8988T (cell line): ENCODE measurements around the gene TBX1.
"Not testable (repeated sequence)": the region's sequence is repeated elsewhere in the genome, so short reads cannot be mapped to it uniquely, and the experiment has no call there.

Experiments
- DNase-seq: peaks from one replicate; pipeline ENCODE4 v3.0.0; 2011

The TBX1 gene

DNA sequence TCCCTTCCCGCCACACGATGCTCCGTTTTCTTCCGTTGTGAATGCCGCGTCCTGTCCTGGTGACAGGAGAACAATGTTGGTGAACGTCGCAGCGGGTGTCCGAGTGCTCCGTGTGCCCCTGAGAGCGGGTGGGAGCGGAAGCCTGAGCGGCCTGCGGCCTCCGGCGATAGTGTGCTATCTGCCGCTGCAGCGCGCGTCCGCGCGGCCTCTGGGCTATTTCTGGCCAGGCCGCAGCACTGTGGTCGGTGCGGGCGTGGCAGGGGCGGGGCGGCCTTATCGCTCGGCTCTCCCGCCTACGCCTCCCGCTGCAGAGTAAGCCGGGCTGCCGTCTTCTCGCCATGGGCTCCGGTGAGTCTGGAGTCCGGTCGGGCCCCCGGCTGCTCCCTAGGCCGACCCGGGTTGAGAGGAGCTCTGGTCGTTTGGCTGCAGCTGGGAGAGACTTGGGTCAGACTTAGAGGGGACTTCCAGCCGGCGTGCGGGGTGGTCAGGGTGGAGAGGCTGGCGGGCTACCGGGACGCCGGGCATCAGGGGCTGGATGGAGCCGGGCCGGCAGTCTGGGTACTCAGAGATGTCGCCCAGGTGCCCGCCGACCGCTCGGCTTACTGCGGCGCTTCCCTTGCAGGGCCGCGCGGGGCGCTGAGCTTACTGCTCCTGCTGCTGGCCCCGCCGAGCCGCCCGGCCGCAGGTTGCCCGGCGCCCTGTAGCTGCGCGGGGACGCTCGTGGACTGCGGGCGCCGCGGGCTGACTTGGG lies 37.2 kb upstream of the TBX1 start, which contains the start of gene GP1BB:
Gene GP1BB (plus strand): TSS at position 308 of the 751 bp plus-strand sequence. CDS start 31 bp downstream, at position 339.
- no peak for DNase-seq

DNA sequence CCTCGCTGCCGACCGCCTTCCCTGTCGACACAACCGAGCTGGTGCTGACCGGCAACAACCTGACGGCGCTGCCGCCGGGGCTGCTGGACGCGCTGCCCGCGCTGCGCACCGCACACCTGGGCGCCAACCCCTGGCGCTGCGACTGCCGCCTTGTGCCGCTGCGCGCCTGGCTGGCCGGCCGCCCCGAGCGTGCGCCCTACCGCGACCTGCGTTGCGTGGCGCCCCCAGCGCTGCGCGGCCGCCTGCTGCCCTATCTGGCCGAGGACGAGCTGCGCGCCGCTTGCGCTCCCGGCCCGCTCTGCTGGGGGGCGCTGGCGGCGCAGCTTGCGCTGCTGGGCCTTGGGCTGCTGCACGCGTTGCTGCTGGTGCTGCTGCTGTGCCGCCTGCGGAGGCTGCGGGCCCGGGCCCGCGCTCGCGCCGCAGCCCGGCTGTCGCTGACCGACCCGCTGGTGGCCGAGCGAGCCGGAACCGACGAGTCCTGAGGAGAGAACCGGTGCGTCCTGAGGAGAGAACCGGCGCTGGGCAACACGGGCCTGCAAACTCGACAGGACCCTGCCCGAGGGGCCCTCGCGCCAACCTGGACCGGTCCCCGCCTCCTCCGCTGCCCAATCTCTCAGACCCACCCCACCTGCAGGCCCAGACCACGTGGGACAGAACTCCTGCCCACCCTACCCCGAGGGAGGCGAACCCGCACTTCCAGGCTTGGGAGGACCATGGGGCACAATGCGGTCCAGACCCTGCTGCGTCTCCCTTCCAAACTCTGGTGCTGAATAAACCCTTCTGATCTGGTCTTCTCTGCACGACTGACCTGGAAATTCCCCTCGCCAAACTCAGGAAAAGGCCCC lies 36.4 kb upstream of the TBX1 start:
- DNase-seq, result no peak

DNA sequence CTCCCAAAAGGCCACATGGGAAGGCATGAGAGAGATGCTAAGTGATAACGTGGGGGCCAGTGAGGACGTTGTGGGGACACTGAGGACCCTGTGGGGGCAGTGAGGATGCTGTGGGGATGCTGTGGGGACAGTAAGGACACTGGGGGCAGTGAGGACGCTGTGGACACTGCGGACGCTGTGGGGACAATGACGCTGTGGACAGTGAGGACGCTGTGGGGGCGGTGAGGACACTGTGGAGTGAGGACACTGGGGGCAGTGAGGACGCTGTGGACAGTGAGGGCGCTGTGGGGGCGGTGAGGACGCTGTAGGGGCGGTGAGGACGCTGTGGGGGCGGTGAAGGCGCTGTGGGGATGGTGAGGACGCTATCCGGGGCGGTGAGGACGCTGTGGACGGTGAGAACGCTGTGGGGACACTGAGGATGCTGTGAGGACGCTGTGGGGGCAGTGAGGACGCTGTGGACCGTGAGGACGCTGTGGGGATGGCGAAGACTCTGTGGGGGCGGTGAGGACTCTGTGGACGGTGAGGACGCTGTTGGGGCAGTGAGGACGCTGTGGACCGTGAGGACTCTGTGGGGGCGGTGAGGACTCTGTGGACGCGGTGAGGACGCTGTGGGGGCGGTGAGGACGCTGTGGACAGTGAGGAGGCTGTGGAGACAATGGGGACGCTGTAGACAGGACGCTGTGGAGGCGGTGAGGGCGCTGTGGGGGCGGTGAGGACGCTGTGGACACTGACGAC lies 35.5 kb upstream of the TBX1 start:
- DNase-seq, result no peak

DNA sequence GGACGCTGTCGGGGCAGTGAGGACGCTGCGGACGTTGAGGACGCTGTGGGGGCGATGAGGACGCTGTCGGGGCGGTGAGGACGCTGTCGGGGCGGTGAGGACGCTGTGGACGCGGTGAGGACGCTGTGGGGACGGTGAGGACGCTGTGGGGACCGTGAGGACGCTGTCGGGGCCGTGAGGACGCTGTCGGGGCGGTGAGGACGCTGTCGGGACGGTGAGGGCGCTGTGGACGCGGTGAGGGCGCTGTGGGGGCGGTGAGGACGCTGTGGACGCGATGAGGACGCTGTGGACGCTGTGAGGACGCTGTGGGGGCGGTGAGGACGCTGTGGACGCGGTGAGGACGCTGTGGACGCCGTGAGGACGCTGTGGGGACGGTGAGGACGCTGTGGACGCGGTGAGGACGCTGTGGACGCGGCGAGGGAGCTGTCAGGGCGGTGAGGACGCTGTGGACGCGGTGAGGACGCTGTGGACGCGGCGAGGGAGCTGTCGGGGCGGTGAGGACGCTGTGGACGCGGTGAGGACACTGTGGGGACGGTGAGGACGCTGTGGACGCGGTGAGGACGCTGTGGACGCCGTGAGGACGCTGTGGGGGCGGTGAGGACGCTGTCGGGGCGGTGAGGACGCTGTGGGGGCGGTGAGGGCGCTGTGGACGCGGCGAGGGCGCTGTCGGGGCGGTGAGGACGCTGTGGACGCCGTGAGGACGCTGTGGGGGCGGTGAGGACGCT lies 34.4 kb upstream of the TBX1 start:
- DNase-seq, result not testable (repeated sequence)

DNA sequence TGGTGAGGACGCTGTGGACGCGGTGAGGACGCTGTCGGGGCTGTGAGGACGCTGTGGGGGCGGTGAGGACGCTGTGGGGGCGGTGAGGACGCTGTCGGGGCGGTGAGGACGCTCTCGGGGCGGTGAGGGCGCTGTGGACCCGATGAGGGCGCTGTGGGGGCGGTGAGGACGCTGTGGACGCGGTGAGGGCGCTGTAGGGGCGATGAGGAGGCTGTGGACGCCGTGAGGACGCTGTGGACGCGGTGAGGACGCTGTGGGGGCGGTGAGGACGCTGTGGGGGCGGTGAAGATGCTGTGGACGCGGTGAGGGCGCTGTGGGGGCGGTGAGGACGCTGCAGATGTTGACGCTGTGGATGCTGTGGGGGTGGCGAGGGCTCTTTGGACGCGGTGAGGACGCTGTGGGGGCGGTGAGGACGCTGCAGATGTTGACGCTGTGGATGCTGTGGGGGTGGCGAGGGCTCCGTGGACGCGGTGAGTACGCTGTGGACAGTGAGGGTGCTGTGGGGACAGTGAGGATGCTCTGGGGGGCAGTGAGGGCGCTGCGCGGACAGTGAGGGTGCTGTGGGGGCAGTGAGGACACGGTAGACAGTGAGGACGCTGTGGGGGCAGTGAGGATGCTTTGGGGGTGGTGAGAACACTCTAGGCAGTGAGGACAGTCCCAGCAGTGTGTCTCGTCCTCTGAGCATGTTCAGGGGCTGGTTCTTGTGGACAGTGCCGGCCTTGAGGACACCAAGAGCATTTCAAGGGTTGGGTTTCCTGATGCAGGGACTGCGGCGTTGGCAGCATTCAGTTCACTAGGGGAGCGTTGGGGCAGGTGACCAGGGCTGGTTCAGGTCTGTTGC lies 33.0 kb upstream of the TBX1 start:
- no peak for DNase-seq

DNA sequence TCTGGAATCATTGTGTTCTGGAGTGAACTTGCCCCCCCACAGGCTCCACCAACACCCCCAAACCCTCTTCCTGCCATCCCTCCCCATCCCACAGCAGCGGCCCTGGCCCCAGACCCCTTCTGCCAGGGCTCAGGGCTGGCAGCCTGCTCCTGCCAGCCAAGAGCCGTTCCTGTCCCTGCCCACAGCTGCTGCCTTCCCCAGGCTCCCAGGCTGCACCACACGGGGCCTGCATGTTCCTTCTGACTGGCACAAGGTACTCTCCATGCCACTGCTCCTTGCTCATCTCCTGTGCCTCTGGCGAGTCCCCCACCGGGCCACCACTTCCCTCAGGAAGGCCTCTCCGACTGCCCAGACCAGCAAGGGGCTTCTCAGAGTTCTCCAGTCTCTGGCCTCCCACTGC lies 32.3 kb upstream of the TBX1 start:
- no peak for DNase-seq

DNA sequence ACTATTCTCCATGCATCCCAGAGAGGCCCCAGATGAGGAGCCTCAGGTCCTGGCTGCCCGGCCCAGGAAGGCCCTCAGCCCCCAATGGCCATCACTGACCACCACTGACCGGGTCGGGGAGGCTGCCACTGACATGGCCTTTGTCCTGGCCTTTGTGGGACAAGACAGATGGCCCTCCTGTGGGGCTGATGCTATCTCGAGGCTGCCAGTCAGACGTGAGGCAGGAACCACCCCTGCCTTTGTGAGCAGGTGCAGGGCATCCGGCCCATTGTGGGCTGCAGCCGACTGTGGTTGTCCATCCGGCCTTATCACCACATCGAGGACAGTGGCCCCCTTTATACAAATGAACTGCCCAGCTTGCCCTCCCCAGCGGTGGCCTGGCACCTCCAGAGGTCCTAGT lies 31.7 kb upstream of the TBX1 start:
- no peak for DNase-seq

DNA sequence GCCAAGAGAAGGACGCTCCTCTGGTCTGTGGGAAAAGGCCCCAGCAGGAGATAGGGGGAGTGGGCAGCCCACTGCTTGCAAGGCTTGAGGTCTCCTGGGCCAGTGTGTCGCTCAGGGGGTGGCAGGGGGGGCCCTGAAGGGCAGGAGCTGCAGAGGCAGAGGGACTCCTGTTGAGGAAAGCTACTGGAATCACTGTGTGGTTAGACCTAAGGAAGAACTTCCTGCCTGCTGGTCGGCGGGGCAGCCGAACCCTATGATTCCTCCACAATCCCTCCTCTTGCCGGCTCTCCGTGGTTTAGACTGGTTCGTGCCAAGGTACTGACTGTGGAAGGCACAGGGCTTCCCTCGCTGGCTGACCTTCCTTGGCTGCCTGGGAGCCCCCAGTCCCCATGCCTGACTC lies 31.1 kb upstream of the TBX1 start:
- DNase-seq, result no peak

DNA sequence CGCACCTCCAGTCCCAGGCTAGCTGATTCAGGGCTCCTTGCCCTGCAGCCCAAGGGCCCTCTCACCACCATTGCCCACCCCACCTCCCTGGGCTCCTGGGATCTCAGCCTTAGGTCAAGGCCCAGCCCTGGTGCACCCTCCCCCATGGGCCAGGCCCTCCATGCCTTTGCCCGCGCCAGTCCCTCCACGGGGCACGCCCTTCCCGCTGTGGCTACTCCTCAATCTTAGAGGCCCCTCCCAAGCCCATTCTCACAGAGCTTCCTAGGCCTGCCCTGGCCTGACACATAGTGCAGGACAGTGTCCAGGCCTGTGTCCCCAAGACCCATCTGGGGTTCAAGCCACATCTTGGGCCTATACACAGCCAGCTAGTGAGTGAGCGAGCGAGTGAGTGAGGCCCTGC lies 30.4 kb upstream of the TBX1 start:
- DNase-seq, result no peak

DNA sequence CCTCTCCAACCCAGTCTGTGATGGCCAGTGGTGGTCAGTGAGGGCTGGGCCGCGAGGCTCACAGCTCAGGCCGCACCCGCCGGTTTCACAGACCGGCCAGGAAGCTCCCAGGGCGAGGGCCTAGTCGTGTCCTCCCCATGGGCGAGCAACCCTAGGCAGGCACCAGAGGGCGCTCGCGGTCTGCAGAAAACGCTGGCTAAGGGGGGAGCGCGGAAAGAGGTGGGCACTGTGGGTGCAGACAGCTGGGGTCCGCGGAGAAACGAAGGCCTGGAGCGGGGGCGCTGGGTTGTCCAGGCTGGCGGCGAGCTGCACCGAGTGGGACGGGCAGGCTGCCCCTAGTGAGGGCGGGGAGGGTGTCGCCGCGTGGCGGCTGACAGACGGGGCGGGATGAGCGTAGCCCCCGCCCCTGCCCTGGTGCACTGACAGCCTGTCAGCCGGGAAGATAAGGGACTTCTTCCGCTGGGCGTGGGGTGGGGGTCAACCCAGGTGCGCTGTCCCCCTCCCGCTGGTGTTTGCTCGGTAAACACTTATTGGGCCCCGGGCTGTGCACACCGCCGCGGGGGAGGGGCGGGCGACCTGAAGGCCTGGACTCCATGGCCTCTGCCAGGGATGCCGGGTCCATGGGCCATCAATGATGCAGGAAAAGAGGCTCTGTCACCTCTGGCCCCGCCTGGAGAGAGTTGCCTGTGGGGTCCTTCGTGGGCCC lies 29.8 kb upstream of the TBX1 start:
- peak; percentile 93 for DNase-seq

DNA sequence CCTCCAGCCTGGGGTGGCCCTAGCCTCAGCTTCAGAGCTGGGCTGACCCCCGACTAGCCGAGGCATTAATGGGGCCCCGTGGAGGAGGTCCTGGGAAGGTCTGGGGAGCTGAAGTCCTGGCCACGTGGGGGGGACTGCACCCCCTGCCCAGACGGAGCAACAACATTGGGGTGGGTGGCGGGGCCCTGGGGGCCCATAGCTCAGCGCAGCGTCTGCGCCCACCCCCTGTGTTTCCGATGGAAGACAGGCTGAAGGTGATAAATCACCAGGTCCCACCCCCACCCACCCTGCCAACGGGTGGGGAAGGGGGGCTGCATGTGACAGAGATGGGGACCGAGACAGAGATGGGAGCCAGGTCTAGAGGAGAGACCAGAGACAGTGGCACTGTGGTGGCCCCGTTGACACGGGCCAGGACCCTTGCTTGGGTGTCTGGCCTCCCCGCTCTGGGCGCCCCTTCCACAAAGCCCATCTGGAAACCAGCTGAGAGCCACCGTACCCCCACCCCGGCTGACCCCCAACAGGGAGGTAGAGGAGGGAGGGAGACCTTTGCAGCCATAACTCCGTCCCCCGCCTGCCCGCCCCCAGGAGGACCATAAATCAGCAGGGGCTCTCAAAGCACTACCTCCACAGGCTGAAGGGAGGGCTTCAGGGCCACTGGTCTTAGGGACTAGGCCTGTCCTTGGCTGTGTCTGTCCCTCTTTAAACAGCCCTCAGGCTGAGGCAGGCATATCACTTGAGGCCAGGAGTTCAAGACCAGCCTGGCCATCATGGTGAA lies 29.0 kb upstream of the TBX1 start:
- no peak for DNase-seq

DNA sequence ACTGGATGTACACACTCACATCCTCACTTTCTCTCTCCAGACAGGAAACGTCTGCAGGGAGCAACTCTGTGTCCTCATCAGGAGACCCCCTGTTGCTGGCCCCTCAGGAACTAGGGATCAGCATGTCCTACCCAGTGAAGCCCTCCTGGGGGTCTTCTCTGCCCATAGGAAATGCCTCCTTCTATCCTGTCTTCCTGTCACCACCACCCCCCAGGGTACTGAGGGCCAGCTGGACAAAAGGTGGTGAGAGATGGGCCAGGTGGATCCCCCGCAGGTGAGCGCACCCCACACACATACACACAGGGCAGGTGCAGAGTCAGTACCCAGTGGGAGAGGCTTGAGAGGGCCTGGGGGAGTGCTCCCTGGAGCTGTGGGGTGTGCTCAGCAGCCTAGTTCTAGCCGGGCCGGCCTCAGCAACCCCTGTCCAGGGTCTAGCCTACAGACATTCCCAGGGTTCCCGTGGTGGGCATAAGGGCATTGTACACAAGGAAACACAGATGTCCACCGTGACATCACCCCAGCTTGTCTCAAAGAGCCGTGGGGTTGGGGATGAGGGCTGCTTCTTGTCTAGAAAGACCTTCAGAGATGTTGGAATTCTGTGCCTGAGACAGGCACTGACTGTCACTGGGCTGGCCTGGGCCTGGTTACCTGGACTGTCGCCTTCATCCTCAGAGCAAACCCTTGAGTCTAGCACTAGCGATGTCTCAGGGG lies 28.0 kb upstream of the TBX1 start:
- DNase-seq, result no peak

DNA sequence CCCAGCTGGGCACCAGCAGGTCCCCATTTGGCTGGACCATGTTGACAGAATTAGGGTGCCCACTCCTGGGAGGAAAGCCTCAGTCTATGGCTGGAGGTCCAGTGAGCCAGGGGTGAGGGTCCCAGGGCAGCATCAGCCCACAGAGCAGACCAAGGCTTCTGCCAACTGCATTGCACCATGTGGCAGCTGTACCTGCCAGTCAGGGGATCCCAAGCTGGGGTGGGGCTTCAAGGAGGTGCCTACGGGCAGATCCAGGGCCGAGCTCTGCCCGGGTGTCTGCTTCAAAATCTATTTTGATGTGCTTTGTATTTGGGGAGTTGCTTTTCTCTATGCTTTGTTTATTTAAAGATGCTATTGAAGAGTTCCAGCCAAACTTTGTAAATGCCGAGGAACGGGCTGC lies 26.8 kb upstream of the TBX1 start:
- DNase-seq, result no peak

DNA sequence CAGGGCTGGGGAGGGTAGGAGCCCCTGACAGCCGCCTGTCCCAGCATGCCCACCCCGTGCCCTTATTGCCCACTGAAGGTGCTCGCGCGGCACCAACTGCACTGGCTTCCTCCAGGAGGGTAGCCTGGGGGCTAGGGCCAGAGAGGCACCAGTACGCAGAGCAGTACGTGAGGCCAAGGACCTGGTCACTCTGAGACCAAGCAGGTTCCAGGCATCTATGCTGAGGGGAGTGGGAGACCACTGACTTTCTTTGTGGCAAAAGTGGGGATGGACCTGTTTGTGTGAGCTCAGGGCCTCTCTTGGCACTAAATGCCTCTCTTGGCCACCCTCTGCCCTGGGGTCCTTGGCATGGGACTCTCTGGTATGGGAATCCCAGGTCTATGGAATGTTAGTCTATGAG lies 26.4 kb upstream of the TBX1 start:
- no peak for DNase-seq

DNA sequence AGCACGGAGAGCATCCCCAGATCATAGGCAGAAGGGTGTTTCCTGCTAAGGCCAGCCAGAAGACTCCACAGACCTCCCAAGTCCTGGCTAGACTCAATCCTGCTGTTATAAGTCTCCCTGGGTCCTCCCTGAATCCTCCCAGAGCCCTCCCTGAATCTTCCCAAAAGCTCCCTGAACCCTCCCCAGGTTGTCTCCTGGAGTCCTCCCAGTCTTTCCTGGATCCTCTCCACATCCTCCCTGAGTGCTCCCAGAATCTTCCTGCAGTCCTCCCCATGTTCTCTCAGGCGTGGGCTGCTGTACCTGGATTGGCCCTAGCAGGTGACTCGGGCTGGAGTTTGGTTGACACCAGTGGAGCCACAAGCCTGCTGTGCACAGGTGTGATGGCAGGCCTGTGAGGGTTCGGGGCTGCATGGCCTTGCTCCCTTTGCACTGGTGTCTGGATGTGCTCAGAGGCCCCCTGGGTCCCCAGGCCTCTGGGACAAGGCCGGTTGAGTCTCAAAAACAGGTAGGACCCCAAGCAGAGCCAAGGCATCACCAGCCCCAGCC lies 25.7 kb upstream of the TBX1 start:
- no peak for DNase-seq

DNA sequence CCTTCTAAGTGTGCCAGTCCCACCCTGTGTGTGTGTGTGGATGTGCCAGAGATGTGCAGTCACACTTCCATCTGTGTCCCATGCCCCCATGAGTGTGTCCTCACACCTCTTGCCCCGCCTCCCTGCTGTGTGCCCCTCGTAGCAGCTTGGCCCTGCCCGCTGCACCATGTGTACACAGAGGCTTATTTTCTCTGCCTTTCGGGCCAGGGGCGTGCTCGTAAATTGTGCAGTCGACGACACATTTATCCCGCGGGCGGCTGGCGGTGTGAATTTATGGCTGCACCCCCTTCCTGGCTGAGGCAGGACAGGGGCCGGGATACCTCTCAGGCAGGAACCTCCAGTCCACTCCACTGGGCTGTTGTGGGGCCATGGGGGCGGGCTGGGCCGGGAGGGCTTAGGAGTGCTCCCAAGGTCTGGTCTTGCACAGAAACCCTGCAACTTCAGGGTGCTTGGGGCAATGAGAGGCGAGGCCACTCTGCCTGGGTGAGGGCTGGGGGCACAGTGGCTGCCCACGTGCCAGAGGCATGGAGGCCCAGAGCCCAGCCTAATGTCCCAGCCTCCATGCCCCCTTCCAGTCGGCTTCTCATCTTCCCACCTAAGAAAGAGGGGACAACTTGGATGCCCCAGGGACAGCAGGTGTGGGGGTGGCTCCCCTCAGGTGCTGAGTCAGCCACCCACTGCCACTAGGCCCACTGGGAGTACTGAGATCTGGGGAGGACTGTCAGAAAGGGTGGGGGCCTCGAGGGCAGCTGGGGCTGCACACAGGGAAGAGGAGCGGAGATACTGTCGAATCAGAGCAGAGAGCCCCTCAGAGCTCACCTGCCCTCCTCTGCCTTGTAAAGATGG lies 24.7 kb upstream of the TBX1 start:
- DNase-seq, result no peak

DNA sequence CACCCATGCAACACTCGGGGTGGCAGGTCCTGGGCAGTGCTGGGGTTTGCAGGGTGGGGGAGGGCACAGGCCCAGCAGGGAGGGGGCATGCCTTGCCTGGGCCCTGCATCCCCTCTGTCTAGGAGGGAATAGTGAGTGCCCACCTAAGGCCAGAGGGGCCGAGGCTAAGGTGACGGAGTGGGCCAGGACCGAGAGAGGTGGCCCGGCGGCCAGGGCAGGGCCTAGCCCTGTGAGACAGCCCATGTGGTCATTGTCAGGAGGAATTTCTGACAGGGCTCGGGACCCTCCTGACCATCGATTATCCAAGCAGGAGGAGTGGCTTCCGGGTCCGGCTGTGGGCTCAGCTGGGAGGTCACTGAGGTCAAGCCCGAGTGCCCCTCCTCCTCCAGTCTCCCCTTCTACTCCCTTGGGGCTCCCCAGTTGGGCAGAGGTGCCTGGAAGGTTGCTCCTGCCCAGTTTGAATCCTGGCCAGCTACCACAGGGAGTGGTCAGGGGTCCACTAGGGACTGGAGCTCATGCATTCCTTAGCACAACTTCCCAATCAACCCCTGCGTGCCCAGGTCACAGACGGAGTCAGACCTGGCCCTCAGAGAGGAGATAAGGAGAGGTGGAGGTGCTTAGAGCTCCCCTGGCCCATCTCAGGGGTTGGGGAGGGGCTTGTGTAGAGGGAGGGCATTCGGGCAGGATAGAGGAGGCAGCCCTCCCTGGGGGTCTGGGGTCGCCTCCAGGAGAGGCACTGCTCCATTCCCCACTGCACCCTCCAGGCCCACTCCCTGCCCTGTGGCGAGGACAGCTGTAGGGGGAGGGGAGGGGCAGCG lies 22.5 kb upstream of the TBX1 start:
- no peak for DNase-seq
